MM.1S (cell line): ENCODE results near the gene STAB1.

Experiments used
- DNase-seq: peaks from one replicate; pipeline ENCODE4 v3.0.0-alpha.2; 2015
- H2AFZ ChIP-seq: fragments of 300-600 bp; sonication (generic); 2 replicates; pipeline ENCODE4 v1.6.0; 2016; ENCODE audit warnings: antibody characterized with exemption, low read length
- H3F3A ChIP-seq: fragments of 300-600 bp; sonication (generic); 2 replicates; pipeline ENCODE4 v1.6.1; 2016; ENCODE audit warnings: mild to moderate bottlenecking, antibody characterized with exemption, low read length, moderate library complexity, mixed read lengths; ENCODE audit not compliant: insufficient read depth
- H3K27ac ChIP-seq: fragments of 300-600 bp; sonication (generic); 2 replicates; pipeline ENCODE4 v1.5.1; 2016; ENCODE audit warnings: mild to moderate bottlenecking, low read length
- H3K27me3 ChIP-seq: fragments of 300-600 bp; sonication (generic); replicated peaks from 2 replicates; pipeline ENCODE4 v1.6.0; 2016; ENCODE audit warnings: low read length; ENCODE audit not compliant: insufficient read depth
- H3K36me3 ChIP-seq: fragments of 300-600 bp; sonication (generic); replicated peaks from 2 replicates; pipeline ENCODE4 v1.6.1; 2016; ENCODE audit warnings: mild to moderate bottlenecking, low read length, mixed read lengths; ENCODE audit not compliant: insufficient read depth
- H3K4me1 ChIP-seq: fragments of 300-600 bp; sonication (generic); 2 replicates; pipeline ENCODE4 v1.6.1; 2016; ENCODE audit warnings: low read length, mixed read lengths
- H3K4me2 ChIP-seq: fragments of 300-600 bp; sonication (generic); 2 replicates; pipeline ENCODE4 v1.6.0; 2016; ENCODE audit warnings: low read depth, low read length
- H3K4me3 ChIP-seq: fragments of 300-600 bp; sonication (generic); 2 replicates; pipeline ENCODE4 v1.5.1; 2016; ENCODE audit warnings: low read length, mixed read lengths
- H3K79me2 ChIP-seq: fragments of 300-600 bp; sonication (generic); 2 replicates; pipeline ENCODE4 v1.6.1; 2016; ENCODE audit warnings: mixed run types, low read length, mixed read lengths
- H3K9ac ChIP-seq: fragments of 300-600 bp; sonication (generic); 2 replicates; pipeline ENCODE4 v1.6.1; 2016; ENCODE audit warnings: low read length, mixed read lengths
- H3K9me2 ChIP-seq: fragments of 300-600 bp; sonication (generic); replicated peaks from 2 replicates; pipeline ENCODE4 v1.6.1; 2016; ENCODE audit warnings: mild to moderate bottlenecking, low read length, mixed read lengths; ENCODE audit not compliant: insufficient read depth
- H3K9me3 ChIP-seq: fragments of 300-600 bp; sonication (generic); replicated peaks from 2 replicates; pipeline ENCODE4 v1.6.1; 2016; ENCODE audit warnings: mild to moderate bottlenecking, low read length, mixed read lengths; ENCODE audit not compliant: insufficient read depth
- H4K20me1 ChIP-seq: fragments of 300-600 bp; sonication (generic); 2 replicates; pipeline ENCODE4 v1.6.1; 2016; ENCODE audit warnings: mild to moderate bottlenecking, low read length, moderate library complexity, mixed read lengths; ENCODE audit not compliant: insufficient read depth
- CTCF ChIP-seq: fragments of 300-600 bp; sonication (generic); IDR thresholded peaks from 2 replicates; pipeline ENCODE4 v1.5.1; 2016; ENCODE audit warnings: antibody characterized with exemption, low read length, mixed read lengths
- EZH2 ChIP-seq: fragments of 300-600 bp; sonication (generic); optimal IDR thresholded peaks from 2 replicates; pipeline ENCODE3; 2017; ENCODE audit warnings: low read depth, mild to moderate bottlenecking, antibody characterized with exemption, low read length, mixed read lengths
- EZH2phosphoT487 ChIP-seq: fragments of 300-600 bp; sonication (generic); IDR thresholded peaks from 2 replicates; pipeline ENCODE4 v1.6.1; 2018; ENCODE audit warnings: antibody characterized with exemption, low read length

The STAB1 gene

GRCh38 chr3:52527039-52527731 lies 32.0 kb downstream of the STAB1 start:
- H3K36me3 ChIP-seq = no peaks in the 10 kb centered on the region
- no peaks in the 10 kb centered on the region for H4K20me1 ChIP-seq
- H3K4me1 ChIP-seq = no peaks in the 10 kb centered on the region
- H3K9me2 ChIP-seq = no peaks in the 10 kb centered on the region
- H3F3A ChIP-seq = no peaks in the 10 kb centered on the region
- no peak overlapping the region for H3K4me2 ChIP-seq
- H2AFZ ChIP-seq = no peak overlapping the region
- no peak overlapping the region for H3K4me3 ChIP-seq
- H3K27ac ChIP-seq = no peak overlapping the region
- TF ChIP-seq CTCF (no peak), EZH2phosphoT487 (no peak), EZH2 (no peak)
- no peak overlapping the region for H3K9ac ChIP-seq
- no peaks in the 10 kb centered on the region for H3K79me2 ChIP-seq
- H3K9me3 ChIP-seq = no peaks in the 10 kb centered on the region
- no peak for DNase-seq
- no peaks in the 10 kb centered on the region for H3K27me3 ChIP-seq

- H3K36me3 ChIP-seq = no peaks in the 10 kb centered on the region
- H3K4me3 ChIP-seq = no peak overlapping the region
- H2AFZ ChIP-seq = no peak overlapping the region
- no peak overlapping the region for H3K4me2 ChIP-seq
- no peaks in the 10 kb centered on the region for H4K20me1 ChIP-seq
- H3K4me1 ChIP-seq = no peaks in the 10 kb centered on the region
- no peaks in the 10 kb centered on the region for H3F3A ChIP-seq
- DNase-seq = no peak
- no peak overlapping the region for H3K27ac ChIP-seq
- no peak overlapping the region for H3K9ac ChIP-seq
- no peaks in the 10 kb centered on the region for H3K9me3 ChIP-seq
- no peaks in the 10 kb centered on the region for H3K79me2 ChIP-seq
- TF ChIP-seq EZH2 (no peak), EZH2phosphoT487 (no peak), CTCF (no peak)
- H3K27me3 ChIP-seq = no peaks in the 10 kb centered on the region
- no peaks in the 10 kb centered on the region for H3K9me2 ChIP-seq
Measured at GRCh38 chr3:52527732-52528585, 32.8 kb downstream of the STAB1 start.

- H3K79me2 ChIP-seq = no peaks in the 10 kb centered on the region
- H3K27ac ChIP-seq = no peak overlapping the region
- no peak overlapping the region for H3K4me2 ChIP-seq
- H3F3A ChIP-seq = no peaks in the 10 kb centered on the region
- DNase-seq = no peak
- no peaks in the 10 kb centered on the region for H3K36me3 ChIP-seq
- H3K4me3 ChIP-seq = no peak overlapping the region
- H3K9me3 ChIP-seq = no peaks in the 10 kb centered on the region
- no peak overlapping the region for H3K9ac ChIP-seq
- TF ChIP-seq EZH2phosphoT487 = no peak
- TF ChIP-seq CTCF = no peak
- TF ChIP-seq EZH2 = no peak
- H4K20me1 ChIP-seq = no peaks in the 10 kb centered on the region
- no peaks in the 10 kb centered on the region for H3K27me3 ChIP-seq
- H3K9me2 ChIP-seq = no peaks in the 10 kb centered on the region
- no peaks in the 10 kb centered on the region for H3K4me1 ChIP-seq
- no peak overlapping the region for H2AFZ ChIP-seq
Measured at GRCh38 chr3:52528586-52529375, 33.6 kb downstream of the STAB1 start.
